Upper lobe of left lung (tissue), 4 donors: ENCODE results near the gene CTAGE9.

ENCODE experiments used
- POLR2A ChIP-seq, 4 donors: fragments of 450-650 bp; IDR thresholded peaks; one replicate each; pipeline ENCODE4 v1.5.1; 2016 to 2017; ENCODE audit warnings: antibody characterized with exemption in 4 of 4, mild to moderate bottlenecking in 2 of 4
- TF ChIP-seq, protein P1 (sequence below), 6 experiments: fragments of 450-650 bp in 4 of 6; fragments of 200-600 bp in 2 of 6; sonication (generic) in 2 of 6; IDR thresholded peaks; one replicate each; pipeline ENCODE4 v1.5.1; 2016 to 2019; ENCODE audit warnings: antibody characterized with exemption in 6 of 6

GRCh38 chr6:131733376-131734016 is 22.7 kb upstream of the CTAGE9 start:
- TF ChIP-seq, protein P1, sequence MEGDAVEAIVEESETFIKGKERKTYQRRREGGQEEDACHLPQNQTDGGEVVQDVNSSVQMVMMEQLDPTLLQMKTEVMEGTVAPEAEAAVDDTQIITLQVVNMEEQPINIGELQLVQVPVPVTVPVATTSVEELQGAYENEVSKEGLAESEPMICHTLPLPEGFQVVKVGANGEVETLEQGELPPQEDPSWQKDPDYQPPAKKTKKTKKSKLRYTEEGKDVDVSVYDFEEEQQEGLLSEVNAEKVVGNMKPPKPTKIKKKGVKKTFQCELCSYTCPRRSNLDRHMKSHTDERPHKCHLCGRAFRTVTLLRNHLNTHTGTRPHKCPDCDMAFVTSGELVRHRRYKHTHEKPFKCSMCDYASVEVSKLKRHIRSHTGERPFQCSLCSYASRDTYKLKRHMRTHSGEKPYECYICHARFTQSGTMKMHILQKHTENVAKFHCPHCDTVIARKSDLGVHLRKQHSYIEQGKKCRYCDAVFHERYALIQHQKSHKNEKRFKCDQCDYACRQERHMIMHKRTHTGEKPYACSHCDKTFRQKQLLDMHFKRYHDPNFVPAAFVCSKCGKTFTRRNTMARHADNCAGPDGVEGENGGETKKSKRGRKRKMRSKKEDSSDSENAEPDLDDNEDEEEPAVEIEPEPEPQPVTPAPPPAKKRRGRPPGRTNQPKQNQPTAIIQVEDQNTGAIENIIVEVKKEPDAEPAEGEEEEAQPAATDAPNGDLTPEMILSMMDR (IDR thresholded peaks at IDR 0.05), result no peak
- TF ChIP-seq POLR2A (IDR thresholded peaks at IDR 0.05), result no peak
